PC-9 (cell line): ENCODE results near the gene PDE7B.

Source experiments
- CTCF ChIP-seq: fragments of 200-600 bp; sonication (generic); conservative IDR thresholded peaks from 2 replicates; pipeline ENCODE4 v1.6.1; 2017; ENCODE audit warnings: mixed run types, antibody characterized with exemption, mild to moderate bottlenecking, moderate library complexity
- EZH2 ChIP-seq: fragments of 200-600 bp; sonication (generic); IDR thresholded peaks from 2 replicates; pipeline ENCODE4 v1.8.0; 2017; ENCODE audit warnings: antibody characterized with exemption, low read depth

GRCh38 chr6:135996668-135997067, 145.2 kb downstream of the PDE7B start:
- TF ChIP-seq CTCF: no peak
- TF ChIP-seq EZH2: no peak
